Upper lobe of left lung (tissue), 4 donors: ENCODE results near the gene NEB.

Experiments
- POLR2A ChIP-seq, 4 donors: fragments of 450-650 bp; IDR thresholded peaks; one replicate each; pipeline ENCODE4 v1.5.1; 2016 to 2017; ENCODE audit warnings: antibody characterized with exemption in 4 of 4, mild to moderate bottlenecking in 2 of 4
- POLR2AphosphoS5 ChIP-seq, 2 donors: sonication (generic); formaldehyde crosslinking; IDR thresholded peaks; one replicate each; pipeline ENCODE4 v1.5.1; 2017; ENCODE audit warnings: antibody characterized with exemption in 2 of 2

GRCh38 chr2:151762694-151763093 is 28.4 kb upstream of the NEB start:
- TF ChIP-seq POLR2A (IDR thresholded peaks at IDR 0.05): no peak
- no peak for TF ChIP-seq POLR2AphosphoS5 (IDR thresholded peaks at IDR 0.05)
